ENCODE results near the gene ANKRD63. TPM values are rescaled to one million over a fixed set of nuclear protein-coding genes. Genes with fewer than 3 reads are reported as not detected.

ANKRD63 gene
- polyA plus RNA-seq, 3 donors from 2014 or later, result not detected

Other genes starting within 250 kb of the ANKRD63 start
- gene SRP14, start 243.9 kb downstream of the ANKRD63 start, polyA plus RNA-seq, result 1,000 to 10,000 TPM in 1 of 3 donors, 100 to 1,000 TPM in 2; 744 to 1,102 (median 786) TPM
- gene BMF, start 174.2 kb downstream of the ANKRD63 start, polyA plus RNA-seq, result under 1 TPM in 2 of 3 donors, not detected in 1; 0.38 to 0.80 TPM
- under 1 TPM in 2 of 3 donors, not detected in 1; 0.74 to 0.99 TPM for gene BUB1B, start 122.0 kb downstream of the ANKRD63 start, polyA plus RNA-seq
- 1 to 10 TPM; 2.0 to 8.3 (median 3.6) TPM for gene PAK6, start 44.0 kb downstream of the ANKRD63 start, polyA plus RNA-seq
- gene PLCB2, start 24.9 kb upstream of the ANKRD63 start, polyA plus RNA-seq, result 10 to 100 TPM; 18.0 to 57.0 (median 24.2) TPM
- 1 to 10 TPM; 3.2 to 3.5 (median 3.2) TPM for gene INAFM2, start 40.6 kb upstream of the ANKRD63 start, polyA plus RNA-seq
- under 1 TPM in 2 of 3 donors, not detected in 1; 0.09 to 0.46 TPM for gene CCDC9B, start 57.9 kb upstream of the ANKRD63 start, polyA plus RNA-seq
- gene PHGR1, start 68.0 kb upstream of the ANKRD63 start, polyA plus RNA-seq, result not detected
- gene DISP2, start 75.2 kb upstream of the ANKRD63 start, polyA plus RNA-seq, result 1 to 10 TPM in 1 of 3 donors, under 1 TPM in 2; 0.03 to 1.1 (median 0.38) TPM
- gene KNSTRN, start 99.7 kb upstream of the ANKRD63 start, polyA plus RNA-seq, result 1 to 10 TPM; 2.7 to 5.6 (median 2.8) TPM
- 10 to 100 TPM; 41.8 to 63.0 (median 60.6) TPM for gene IVD, start 122.7 kb upstream of the ANKRD63 start, polyA plus RNA-seq
- 1 to 10 TPM; 2.1 to 6.1 (median 3.4) TPM for gene BAHD1, start 157.9 kb upstream of the ANKRD63 start, polyA plus RNA-seq
- 1 to 10 TPM; 1.9 to 3.6 (median 3.3) TPM for gene CHST14, start 187.9 kb upstream of the ANKRD63 start, polyA plus RNA-seq